Measurements from ENCODE around the gene ZNF236.
"Not testable (repeated sequence)": the region's sequence is repeated elsewhere in the genome, so short reads cannot be mapped to it uniquely, and the experiment has no call there.

Gene ZNF236
- 46.1 to 84.4 (median 73.1) reads per million in 4 experiments for total RNA-seq

DNA sequence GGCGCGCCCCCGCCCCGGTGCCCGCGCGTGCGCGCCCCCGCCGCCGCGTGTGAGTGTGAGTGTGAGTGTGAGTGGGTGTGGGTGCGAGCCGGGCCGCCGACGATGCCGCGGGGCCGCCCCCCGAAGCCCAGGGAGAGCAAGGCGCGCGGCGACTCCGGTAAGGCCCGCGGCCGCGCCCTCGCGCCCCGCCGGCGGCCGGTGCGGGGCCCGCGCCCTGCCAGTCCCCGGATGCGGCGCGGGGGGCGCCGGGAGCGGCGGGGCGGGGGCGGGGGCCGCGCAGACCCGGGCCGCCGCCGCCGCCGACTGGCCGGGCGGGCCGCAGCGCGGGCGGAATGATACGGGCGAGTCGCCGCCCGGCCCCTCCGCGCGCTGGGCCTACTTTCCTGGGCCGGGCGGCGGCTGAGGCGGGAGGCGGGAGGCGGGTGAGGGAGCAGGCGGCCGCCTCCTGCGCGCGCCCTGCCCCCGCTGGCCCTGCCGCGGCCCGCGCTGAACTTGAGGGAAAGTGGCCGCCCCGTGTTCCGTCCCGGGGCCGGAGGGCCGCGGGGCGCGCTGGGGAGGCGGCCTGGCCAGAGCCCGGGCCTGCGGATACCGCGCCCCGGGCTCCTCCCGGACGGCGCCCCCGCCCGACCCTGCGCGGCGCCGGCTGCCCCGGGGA lies at the start of gene ZNF236:
ZNF236 (plus strand) TSS at position 52 of the 655 bp plus-strand sequence; CDS start at position 103, 51 bp downstream.
- peak; percentile 43 for DNase-seq

DNA sequence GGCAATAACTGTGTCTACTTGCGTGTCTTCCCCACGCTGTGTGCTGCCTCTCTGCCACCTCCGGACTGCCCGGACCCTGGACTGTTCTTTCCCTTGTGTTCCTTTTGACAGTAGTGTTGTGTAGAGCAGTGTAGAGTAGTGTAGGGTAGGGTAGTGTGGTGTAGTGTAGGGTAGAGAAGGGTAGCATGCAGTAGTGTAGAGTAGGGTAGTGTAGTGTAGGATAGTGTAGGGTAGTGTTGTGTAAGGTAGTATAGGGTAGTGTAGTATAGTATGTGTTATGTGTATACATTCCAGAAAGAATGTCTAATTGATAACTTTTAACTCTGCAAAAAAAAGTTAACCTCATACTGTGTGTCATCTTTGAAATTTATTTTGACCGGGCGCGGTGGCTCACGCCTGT lies 49.7 kb upstream of the ZNF236 start:
- no peak for DNase-seq

DNA sequence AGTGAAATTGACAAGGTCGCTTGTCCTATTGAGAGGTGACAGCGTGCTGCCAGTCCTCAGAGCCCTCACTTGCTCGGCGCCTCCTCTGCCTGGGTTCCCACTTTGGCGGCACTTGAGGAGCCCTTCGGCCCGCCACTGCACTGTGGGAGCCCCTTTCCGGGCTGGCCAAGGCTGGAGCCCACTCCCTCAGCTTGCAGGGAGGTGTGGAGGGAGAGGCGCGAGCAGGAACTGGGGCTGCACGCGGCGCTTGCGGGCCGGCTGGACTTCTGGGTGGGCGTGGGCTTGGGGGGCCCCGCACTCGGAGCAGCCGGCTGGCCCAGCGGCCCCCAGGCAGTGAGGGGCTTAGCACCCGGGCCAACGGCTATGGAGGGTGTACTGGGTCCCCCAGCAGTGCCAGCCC lies 45.3 kb upstream of the ZNF236 start:
- DNase-seq = not testable (repeated sequence)

DNA sequence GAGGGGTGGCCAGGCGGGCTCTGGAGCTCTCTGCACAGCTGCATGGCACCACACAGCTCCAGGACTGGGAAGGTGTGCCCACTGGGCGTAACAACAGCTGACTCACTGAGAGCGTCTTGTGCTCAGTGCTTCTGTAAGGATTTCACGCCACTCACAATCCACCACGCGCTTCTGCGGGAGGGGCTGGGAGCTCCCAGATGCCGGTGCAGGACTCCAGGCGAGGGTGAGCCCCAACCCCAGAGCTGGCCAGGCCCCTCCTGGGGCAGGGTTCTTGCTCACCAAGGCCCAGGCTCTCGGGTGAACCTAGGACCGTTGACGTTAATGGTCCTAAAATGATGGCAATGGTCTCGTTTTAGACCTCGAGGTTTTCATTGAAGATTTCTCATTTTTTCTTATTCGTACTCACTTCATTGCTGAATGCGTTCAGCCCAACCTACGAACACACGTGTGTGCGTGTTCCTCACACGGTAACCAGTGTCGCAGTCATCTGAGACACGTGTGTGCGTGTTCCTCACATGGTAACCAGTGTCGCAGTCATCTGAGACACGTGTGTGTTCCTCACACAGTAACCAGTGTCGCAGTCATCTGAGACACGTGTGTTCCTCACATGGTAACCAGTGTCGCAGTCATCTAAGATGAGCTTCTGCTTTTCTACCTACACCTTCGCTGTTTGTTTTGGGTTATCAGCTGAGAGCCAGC lies 38.4 kb upstream of the ZNF236 start:
- DNase-seq = no peak

DNA sequence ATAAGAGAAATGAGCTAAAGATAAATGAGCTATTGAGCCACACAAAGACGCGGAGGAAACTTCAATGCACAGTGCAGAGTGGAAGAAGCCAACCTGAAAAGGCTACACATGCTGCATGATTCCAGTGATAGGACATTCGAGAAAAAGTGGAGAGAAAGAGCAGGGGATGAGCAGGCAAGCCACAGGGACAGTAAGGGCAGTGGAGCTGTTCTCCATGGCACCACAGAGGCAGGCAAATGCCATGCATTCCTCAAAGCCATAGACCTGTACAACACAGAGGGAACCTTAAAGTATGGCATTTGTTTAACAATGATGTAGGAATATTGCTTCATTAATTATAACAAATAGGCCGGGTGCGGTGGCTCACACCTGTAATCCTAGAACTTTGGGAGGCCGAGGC lies 36.5 kb upstream of the ZNF236 start:
- no peak for DNase-seq

- no peak for DNase-seq
These were observed 33.6 kb upstream of the ZNF236 start for GRCh38 chr18:76788571-76789317.

DNA sequence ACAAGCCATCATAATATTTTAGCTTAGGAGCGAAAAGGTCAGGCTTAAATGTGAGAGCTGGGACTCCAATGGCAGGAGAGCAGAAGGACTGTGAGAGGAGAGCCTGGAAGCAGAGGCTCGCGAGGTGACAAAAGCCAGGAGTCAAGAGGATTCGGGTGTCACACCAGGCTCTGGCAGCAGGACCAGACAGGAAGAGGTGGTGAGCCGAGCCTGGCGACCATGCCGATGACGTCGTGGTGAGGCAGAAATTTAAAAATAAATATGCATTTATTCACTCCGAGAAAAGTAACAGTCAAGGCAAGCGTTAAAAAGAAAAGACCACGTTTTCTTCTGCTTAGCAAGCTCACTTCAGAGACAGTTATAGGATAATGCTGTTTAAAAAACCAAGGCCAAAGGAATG lies 31.3 kb upstream of the ZNF236 start:
- no peak for DNase-seq

DNA sequence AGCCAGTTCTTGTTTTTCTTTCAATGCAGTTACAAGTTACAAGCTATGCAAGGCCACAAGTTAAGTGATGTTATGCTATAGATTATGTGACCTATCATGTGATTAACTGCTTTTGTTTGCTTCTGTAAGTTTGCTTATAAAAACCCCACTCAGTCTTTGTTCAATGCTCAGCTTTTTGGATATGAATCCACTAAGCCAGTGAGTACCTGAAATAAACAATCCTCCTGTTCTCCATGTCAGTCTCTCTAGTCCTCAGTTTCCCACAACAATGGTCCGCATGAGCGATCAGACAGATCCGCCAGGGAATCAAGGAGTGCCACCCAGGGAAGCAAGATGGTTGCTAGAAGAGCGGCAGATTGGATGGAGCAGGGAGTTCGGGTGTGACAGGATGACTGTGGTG lies 30.7 kb upstream of the ZNF236 start:
- DNase-seq = no peak

DNA sequence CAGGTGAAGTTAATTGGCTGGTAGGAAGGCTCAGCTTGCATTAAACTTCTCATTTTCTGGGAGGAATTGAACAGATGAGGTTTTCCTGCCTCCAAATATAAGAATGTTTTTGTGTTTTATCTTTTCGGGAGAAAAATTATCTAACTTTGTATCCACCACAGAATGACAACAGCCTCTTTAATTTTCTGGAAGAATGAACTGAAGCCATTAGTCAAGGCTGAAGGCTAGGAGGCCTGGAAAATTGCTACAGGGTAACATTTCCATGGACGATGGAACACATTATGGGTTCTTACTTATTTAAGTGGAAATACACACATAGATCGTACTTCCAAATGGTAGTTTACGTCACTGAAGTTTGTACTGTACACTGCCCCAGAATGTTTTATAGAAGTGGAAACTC lies 28.0 kb upstream of the ZNF236 start:
- DNase-seq = no peak

DNA sequence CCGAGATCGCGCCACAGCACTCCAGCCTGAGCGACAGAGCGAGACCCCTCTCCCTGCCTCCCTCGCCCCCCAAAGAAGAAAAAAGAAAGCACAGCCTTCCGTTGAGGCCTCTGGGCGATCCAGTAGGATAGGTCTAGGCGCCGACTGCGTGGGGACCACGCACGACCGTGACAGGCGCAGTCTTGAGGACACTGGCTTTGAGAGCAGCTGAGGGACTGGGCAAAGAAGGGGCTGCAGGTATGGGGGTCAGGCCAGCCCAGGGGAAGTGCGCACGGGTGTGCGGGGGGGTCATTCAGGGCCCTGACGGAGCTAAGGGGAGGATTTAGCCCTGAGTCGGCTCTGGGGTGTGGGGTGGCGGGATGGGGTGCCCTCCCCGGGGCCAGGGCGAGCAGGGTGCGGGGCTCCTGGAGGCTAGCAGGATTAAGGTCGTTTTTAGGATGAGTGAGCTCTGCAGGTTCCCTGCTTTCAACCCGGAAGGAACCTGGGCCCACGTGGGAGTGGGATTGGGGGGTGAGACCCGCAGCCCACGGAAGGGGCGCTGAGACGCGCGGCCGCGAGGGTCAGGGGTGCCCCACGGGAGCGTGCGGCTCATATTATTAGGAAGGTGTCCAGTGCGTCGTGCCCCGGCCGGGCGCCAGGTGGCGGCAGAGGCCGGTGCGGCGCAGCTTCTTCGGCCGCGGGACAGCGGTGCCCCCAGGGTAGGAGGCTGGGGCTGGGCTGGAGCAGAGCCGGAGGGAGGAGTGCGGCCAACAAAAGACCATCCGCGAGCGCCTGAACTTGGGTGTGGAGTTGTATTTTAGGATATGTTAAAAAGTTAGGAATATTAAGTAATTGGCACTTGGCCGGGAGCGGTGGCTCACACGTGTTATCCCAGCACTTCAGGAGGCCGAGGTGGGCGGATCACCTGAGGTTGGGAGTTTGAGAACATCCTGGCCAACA lies 20.5 kb upstream of the ZNF236 start:
- peak; percentile 20 for DNase-seq

DNA sequence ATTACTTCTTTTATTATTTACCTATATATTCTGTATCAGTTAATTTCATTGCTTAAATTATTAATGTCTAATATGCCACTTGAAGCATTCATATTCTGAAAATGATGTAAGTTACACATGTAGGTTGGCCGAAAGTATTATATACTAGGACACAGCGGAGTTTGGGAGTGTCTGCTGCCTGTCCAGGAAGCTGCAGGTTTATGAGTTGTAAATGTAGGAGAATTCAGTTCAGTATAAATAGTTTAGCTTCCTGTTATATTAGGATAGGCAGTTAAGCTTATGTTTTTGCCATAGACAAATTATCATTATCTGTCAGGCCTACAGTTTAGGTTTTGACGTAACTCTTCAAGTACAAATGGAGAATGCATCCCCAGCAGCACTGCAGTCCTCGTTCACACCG lies 18.9 kb upstream of the ZNF236 start:
- no peak for DNase-seq

DNA sequence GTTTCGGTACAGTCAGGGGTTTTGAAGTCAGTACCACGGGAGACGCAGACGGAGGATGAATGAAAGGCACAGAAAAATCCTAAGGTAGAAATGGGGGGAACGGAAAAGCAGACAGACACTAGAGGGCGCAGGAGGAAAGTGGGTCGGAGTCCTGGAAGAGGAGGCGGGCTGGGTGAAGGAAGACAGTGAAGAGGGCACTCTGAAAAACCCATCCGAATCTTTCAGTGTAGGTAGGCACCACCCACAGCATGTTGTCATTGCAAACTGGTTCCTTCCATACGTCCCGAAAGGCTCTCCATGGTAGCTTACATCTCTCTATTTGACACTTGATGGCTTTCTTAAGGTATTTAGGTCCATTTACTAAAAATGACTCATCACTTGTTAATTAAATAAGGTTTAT lies 18.5 kb upstream of the ZNF236 start:
- DNase-seq = peak; percentile 48

- no peak for DNase-seq
These were observed 17.1 kb upstream of the ZNF236 start for GRCh38 chr18:76805221-76805620.

DNA sequence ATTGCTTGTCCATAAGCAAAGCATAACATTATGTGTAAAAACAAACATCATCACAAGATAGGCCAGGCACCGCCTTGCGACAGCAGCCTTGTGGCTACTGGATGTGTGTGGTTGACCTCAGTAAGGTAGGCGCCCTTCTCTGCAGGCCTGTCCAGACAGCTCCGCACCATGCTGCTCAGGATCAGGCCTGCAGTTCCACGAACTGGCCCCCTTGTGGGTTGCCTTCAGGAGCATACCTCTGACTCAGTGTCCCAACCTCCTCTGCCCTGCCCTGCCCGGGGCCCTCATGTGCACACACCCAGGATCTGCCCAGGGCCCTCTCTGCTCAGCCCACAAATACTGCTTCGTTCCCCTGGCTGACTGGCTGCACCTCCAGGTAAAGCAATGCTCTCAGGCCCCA lies 16.1 kb upstream of the ZNF236 start:
- no peak for DNase-seq

DNA sequence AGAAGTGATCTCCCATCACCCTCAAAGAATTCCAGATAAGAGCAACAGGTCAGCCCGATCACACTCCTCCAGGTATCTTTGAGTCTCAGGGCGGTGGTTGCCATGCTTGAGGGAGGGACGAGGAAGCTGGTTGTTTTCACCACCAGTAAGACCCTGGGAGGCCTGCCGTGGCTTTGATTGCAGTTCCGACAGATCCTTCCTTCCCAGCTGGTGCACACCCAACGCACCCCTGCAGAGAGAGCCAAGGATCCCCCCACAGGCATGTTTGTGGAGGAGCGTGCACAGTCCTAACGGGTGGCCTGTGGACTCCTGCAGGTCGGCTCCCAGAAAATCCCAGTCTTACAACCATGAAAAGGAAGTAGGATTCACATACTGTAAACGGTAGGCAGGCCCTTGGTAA lies 13.8 kb upstream of the ZNF236 start:
- DNase-seq = no peak

GRCh38 chr18:76811530-76811929 lies 10.8 kb upstream of the ZNF236 start:
- DNase-seq = not testable (repeated sequence)

- DNase-seq = no peak
These were observed 8.1 kb upstream of the ZNF236 start for GRCh38 chr18:76814256-76814655.

GRCh38 chr18:76816127-76816526 lies 6.2 kb upstream of the ZNF236 start:
- no peak for DNase-seq

DNA sequence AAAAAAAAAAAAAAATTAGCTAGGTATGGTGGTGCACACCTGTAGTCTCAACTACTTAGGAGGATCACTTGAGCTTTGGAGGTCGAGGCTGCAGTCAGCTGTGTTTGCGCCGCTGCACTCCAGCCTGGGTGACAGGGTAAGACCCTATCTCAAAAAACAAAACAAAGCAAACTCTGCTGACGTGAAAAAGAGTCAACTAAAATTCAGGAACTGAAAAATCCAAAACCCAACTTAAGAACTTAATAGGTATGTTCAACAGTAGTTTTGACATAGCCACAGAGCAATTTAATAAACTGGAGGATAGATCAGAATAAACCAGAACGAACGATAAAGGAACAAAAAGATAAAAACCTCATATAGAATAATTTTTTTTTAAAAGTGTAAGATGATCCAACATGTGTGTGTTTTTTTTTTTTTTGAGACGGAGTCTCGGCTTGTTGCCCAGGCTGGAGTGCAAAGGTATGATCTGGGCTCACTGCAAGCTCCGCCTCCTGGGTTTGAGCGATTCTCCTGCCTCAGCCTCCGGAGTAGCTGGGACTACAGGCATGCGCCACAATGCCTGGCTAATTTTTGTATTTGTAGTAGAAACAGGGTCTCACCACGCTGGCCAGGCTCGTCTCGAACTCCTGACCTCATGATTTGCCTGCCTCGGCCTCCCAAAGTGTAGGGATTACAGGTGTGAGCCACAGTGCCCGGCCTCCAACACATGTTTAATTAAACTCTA lies 4.3 kb upstream of the ZNF236 start:
- DNase-seq = no peak

- DNase-seq = no peak
These were observed 2.8 kb upstream of the ZNF236 start for GRCh38 chr18:76819411-76820136.

GRCh38 chr18:76821356-76821874 lies 942 bp upstream of the ZNF236 start:
- DNase-seq = no peak

Data from effector CD8-positive, alpha-beta T cell (primary cell).